Right ventricle myocardium inferior (tissue), 1 donor: ENCODE data around the gene SWI5. TPM values are rescaled to one million over a fixed set of nuclear protein-coding genes. Genes with fewer than 3 reads are reported as not detected.
A peak's percentile ranks its signal among the peaks of the same experiment; 100 is the strongest.
"Not testable (repeated sequence)": the region's sequence is repeated elsewhere in the genome, so short reads cannot be mapped to it uniquely, and the experiment has no call there.

ENCODE experiments used
- ATAC-seq: fragments of 200-7000 bp; cut with Tn5 transposase; one replicate; pipeline ENCODE4 v1.9.1; 2020; ENCODE audit warnings: mild to moderate bottlenecking, moderate library complexity
- DNase-seq: peaks from one replicate; pipeline ENCODE4 v3.0.0; 2021; ENCODE audit errors: missing footprints
- intact Hi-C: fragments of 100-400 bp; cut with DNase I; formaldehyde crosslinking; loops from one replicate; pipeline ENCODE4 v1.11.0; 2022
- long read RNA-seq: library from polyadenylated mRNA; unstranded; transcript quantifications from one replicate; pipeline ENCODE4 v2.0.0, GENCODE V29; 2021
- total RNA-seq: library from RNA; stranded (reverse); fragmentation: NEBNext Ultra II Directional; extraction: Animal tissue kit (Norgen Biotek cat#: 25700); gene quantifications from one replicate; pipeline ENCODE4 v1.2.1, GENCODE V29; 2021
- donor health status: DM: no; HTN: yes; CAD: no; lungs with severe emphysema.

Gene SWI5
- 14.9 TPM for total RNA-seq
- long read RNA-seq, partial matches to known transcripts, result 0 of 6 reads
- long read RNA-seq, other reads (novel, unspliced or antisense), result 2 of 6 reads

GRCh38 chr9:128276008-128276573, at the start of gene SWI5:
Gene SWI5 (plus strand): TSS chr9:128276276.
- intact Hi-C loops, result loop anchor here (5.0 kb wide), 2 partner anchors 46 to 74 kb away; partner anchors contain the start of genes COQ4, DNM1 and TRUB2
- ATAC-seq (peak; percentile 98), DNase-seq (peak; percentile 100)

- DNase-seq, result no peak
- ATAC-seq, result peak; percentile 19
- intact Hi-C loops, result no loop called here
Observed at GRCh38 chr9:128226412-128226801, 49.7 kb upstream of the SWI5 start.

DNA sequence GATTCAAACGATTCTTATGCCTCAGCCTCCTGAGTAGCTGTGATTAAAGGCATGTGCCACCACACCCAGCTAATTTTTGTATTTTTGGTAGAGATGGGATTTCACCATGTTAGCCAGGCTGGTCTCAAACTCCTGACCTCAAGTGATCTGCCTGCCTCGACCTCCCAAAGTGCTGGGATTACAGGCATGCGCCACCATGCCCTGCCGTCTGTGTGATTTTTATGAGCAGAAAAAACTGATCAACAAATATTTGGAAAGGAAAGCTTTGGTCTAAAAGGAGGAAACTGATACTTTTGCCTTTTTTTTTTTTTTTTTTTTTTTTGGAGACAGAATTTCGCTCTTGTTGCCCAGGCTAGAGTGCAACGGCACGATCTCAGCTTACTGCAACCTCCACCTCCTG, 45.2 kb upstream of the SWI5 start:
- intact Hi-C loops, ATAC-seq: not testable (repeated sequence)
- peak; percentile 49 for DNase-seq

- ATAC-seq (peak; percentile 46), DNase-seq (peak; percentile 7)
- intact Hi-C loops, result no loop called here
Observed at GRCh38 chr9:128231638-128232527, 44.2 kb upstream of the SWI5 start.

DNA sequence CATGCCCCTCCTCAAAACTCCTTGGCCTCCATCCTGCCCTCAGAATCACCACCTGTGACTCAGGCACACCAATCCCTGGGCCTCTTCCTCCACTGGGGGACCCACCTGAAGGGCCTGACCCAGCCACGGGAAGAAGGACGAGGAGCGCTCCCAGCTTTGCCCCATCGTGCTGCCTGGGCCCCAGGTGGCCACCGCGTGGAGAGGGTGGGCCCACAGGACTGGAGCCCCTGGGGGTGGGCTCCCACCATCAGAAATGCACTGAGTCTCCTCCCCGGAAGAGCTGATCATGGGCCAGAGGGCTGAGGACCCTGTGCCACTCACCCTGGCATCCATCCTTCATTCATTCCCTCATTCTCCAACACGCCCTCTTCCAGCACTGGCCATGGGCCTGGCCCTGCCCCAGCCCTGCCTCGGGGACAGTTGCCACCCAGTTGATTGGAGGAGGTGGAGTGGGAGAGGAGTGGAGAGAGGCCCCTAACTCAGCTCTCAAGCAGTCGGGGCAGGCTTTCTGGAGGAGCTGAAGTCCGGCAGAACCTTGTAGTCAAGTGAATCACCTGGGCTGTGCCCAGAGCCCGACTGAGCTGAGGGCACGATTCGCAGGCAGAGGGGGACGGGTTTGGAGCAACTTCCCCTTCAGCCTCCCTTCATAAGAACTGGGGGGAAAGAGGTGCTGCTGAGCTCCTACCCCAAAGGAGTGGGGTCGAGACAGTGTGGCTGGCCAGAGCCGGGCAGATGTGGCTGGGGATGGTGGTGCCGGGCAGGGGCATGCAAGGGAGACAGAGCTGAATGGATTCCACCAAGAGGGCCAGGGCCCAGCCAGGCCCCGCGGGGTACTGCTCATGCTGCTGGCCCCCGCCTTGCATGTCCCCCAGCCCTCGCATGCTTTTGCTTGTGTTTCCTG, 43.3 kb upstream of the SWI5 start:
- ATAC-seq, result no peak
- intact Hi-C loops, result no loop called here
- DNase-seq, result peak; percentile 30

DNA sequence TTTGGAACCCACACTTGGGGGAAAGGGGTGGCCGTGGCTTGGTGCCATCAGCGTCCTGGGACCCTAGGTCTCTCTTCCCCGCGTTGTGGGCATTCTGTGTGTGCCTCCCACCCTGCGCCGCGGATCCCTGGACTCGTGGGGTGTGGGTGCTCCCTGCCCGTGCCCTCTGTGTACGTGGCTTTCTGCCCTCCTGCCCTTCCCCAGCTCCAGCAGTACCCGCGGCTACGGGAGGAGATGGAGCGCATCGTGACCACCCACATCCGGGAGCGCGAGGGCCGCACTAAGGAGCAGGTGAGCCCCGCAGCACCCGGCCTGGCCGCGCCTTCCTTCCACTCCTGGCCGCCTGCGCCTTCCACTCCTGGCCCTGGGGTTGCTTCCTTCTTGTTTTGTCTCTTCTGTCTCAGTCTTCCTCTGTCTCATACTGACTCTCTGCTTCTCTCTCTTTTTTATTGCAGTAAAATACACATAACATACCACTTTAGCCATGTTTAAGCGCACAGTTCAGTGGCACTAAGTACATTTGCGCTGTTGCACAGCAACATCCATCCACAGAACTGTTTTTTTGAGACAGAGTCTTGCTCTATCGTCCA, 42.2 kb upstream of the SWI5 start:
- ATAC-seq, result no peak
- intact Hi-C loops, result no loop called here
- DNase-seq, result peak; percentile 17

DNA sequence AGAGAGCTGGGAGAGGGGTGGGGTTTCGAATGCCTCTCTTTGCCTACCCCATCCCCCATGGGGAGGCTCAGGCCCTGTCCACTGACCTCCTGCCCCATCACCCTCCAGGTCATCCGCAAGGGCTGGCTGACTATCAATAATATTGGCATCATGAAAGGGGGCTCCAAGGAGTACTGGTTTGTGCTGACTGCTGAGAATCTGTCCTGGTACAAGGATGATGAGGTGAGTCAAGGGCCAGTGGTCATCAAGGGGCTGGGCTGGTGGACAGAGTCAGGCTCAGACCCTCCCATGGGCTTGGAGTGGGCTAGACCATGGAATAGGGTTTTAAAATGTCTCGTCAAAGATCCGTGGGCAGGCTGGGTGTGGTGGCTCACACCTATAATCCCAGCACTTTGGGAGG, 34.0 kb upstream of the SWI5 start:
- no peak for DNase-seq
- no peak for ATAC-seq
- intact Hi-C loops, result no loop called here

DNA sequence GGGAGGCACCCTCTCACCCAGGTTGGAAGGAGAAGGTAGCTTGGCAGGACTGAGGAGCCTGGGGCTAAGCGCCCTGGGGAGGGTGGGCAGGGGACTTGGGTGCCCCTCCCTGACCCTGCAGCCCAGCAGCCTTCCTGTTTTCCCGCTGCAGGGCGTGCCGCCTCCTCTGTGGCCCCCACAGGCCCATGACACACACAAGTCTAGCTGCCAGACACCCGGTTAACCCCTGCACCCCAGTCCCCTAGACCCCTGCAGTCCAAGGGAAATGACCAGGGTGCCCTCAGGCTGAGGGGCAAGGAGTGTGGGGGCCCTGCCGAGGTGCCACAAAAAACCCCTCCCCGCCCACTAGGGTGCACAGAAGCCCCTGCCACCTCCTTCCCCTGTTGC, 33.3 kb upstream of the SWI5 start:
- intact Hi-C loops, result no loop called here
- ATAC-seq (peak; percentile 34), DNase-seq (no peak)

- intact Hi-C loops, result no loop called here
- peak; percentile 78 for DNase-seq
- peak; percentile 36 for ATAC-seq
Observed at GRCh38 chr9:128243215-128244018, 32.7 kb upstream of the SWI5 start.

- no peak for DNase-seq
- intact Hi-C loops, result no loop called here
- no peak for ATAC-seq
Observed at GRCh38 chr9:128244091-128244836, 31.8 kb upstream of the SWI5 start.

DNA sequence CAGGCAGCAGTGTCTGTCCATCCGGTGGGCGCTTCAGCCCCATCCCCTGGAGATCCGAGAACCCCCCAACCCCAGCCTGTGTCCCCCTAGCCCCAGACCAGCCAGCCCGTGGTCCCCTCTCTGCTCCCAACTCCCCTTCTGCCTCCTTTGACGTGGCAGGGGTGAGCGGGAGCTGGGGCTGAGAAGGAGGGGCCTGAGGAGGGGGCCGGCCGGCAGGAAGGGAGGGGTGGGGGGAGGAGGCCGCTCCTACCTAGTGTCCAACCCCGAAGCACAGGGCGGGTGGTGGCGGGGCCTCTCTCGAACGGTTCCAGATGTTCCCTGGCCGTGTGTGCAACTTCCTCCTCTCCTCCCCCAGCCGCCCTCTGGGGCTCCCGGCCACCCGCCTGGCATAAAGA, 31.2 kb upstream of the SWI5 start:
- intact Hi-C loops, result no loop called here
- ATAC-seq (peak; percentile 86), DNase-seq (peak; percentile 92)

- intact Hi-C loops, result no loop called here
- ATAC-seq (peak; percentile 11), DNase-seq (no peak)
Observed at GRCh38 chr9:128245421-128246151, 30.5 kb upstream of the SWI5 start.

- no peak for ATAC-seq
- DNase-seq, result no peak
- intact Hi-C loops, result no loop called here
Observed at GRCh38 chr9:128246471-128246870, 29.6 kb upstream of the SWI5 start.

- intact Hi-C loops, result no loop called here
- ATAC-seq (no peak), DNase-seq (no peak)
Observed at GRCh38 chr9:128247226-128247803, 28.8 kb upstream of the SWI5 start.

DNA sequence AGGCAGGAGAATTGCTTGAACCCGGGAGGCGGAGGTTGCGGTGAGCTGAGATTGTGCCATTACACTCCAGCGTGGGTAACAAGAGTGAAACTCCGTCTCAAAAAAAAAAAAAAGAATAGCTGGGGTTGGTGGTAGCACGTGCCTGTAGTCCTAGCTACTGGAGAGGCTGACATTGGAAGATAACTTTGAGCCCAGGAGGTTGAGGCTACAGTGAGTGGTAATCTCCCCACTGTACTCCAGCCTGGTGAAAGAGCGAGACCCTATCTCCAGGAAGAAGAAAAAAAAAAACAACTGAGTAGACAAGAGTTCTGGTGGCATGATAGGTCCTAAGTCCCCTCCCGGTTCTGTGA, 26.5 kb upstream of the SWI5 start:
- intact Hi-C loops, result no loop called here
- no peak for DNase-seq

More for the DNA sequence above, 26.5 kb upstream of the SWI5 start:
- no peak for ATAC-seq
